Stimulated activated CD4-positive, alpha-beta T cell treated with anti-CD3 and anti-CD28 coated beads, Interleukin-1b, Interleukin-23, amount 100 ng/mL, for 4 hours (primary cell): ENCODE data around the gene PHF10.
"Not testable (repeated sequence)": the region's sequence is repeated elsewhere in the genome, so short reads cannot be mapped to it uniquely, and the experiment has no call there.

Experiments
- DNase-seq, 2 donors: peaks; one replicate each; pipeline ENCODE4 v3.0.0-alpha.2; 2020; ENCODE audit warnings: low read depth in 2 of 2

The PHF10 gene

DNA sequence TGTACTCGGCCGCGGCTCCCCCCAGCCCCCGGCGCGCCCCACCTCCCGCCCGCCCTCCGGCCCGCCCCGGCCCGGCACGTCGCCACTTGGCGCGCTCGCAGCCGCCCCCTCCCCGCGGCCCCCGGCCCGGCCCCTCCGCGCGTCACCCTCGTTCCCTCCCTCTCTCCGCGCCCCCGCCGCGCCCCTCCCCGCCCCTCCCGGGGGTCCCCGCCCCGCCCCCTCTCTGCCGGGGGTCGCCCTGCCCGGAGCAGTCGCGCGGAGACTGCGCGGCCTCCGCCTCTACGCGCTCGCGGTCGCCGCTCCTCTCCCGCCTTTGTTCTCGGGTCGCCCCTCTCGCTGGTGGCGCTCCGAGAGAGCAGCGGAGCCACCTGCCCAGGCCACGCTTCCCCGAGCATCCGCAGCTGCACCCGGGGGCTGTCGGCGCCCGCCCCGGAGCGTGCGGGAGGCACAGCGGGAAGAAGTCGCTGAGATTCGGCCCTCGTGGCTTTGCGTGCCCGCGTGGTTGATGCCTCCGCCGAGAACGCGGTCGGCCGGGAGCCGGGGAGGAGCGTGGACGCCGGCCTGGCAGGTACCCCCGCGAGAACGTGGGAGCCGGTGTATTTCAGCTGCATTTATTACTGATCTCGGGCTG is at the start of gene PHF10:
Gene PHF10 (minus strand): TSS at position 7 of the 631 bp plus-strand sequence. CDS start 569 bp downstream, outside the sequence.
- peak; percentile 56 to 83 for DNase-seq

DNA sequence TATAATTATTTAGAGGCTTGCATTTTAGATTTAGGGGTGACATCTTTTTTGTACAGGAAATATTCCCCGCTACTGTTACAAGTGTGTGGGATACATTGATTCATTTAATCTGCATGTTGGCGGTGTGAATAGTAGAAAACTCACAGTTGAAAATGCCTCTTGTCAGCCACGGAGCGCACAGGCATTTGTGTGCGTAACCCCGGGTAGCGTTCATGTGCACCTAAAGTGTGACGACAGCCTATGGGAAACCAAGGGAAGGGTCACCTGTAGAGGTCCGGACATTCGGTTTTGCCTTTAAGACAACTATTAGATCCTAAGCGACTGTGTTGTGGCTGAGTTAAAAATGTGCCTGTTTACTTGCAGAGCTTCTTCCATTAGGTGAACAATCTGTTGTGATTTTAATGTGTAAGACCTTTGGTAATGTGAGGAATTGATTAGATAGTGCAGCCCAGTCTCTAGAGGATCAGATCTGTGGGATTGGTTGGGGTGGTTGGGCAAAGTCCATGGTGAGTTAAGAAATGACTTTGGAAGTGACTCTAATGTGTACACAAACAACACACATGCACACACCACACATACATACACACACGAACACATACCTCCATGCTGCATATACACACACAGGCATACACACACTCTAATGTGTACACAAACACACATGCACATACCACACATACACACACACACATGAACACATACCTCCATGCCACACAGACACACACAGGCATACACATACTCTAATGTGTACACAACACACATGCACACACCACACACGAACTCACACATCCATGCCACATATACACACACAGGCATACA is 42.8 kb upstream of the PHF10 start:
- no peak for DNase-seq

DNA sequence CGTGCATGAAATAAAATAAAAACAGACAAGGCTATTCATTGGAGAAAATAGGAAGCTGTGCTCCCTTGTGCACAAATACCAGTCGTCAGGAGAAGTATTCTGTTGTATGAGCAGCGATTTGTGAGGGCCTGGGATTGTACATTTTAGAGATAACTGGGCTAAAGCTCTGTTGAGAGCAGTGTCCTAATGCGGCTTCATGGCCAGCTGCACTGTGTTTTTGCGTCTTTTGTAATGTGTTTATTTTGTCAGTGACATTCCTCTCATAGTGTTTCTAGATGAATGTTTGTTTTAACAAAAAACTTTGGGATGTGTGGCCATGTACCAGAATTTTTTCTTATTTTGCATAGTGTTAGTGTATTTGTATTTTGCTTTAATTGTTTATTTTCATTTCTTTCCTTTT is 41.9 kb upstream of the PHF10 start:
- DNase-seq = no peak

DNA sequence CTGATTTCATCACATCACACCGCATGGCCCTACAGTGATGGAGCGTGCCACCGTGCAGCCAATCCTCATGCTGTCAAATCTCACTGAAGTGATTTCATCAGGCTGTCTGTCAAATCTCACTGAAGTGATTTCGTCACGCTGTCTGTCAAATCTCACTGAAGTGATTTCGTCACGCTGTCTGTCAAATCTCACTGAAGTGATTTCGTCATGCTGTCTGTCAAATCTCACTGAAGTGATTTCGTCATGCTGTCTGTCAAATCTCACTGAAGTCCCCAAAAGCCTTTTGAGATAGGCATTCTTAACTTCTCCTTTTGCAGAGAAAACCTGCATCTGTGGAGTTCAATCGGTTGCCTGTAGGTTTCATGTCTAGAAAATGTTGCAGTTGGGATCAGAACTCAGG is 41.5 kb upstream of the PHF10 start:
- not testable (repeated sequence) for DNase-seq

DNA sequence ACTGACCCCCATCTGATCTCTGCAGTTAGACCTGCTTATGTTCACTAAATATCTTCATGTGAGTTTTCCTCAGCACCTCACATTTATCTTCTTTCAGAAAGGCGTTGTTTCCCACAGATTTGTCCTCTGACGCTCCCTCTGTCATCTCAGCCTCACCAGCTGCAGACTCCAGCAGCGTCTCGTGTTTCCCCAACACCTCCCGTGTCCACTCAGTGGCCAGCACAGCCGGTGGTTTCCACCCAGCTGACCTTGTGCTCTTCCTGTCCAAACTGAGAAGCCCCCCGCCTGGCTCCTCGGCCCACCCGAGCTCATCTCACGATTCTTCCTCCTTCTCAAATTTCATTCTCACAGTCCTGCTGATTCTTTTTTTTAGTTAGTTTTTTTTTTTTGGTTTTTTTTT is 39.6 kb upstream of the PHF10 start:
- no peak for DNase-seq

DNA sequence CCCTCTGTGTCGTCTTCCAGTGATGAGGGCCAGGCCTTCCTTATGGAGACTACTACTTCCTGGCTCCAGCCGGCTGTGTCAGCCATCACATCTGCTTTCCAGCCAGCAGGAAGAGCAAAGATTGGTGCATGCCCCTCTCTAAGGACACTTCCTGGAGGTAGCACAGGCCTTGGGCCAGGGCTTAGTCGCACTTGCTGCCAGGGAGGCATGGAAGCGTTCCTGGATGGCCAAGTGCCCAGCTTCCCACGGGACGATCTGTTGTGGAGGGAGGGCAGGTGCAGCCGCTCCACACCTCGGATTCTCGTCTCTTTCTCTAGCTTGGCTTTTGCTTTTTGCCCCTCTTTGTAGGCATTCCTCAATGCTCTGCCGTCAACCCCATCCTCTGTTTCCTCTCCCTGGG is 39.0 kb upstream of the PHF10 start:
- DNase-seq = no peak

DNA sequence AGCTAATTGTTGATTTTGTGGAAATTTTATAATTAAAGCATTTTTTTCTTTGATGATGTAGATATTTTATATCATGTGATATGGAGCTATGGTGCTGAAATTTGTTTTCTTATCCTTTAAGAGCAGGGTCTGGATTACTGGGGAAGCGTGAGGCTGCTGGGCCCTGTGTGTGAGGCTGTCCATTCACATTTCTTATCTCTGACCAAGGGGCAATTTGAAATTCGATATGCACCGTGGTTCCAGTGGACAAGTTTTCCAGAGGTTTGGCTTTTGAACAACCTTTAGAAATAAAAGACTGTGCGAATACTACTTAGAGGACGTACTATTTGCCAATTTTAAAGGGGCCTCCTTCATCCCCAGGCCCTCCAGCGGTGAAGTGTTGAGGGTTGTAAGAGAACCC is 30.9 kb upstream of the PHF10 start:
- no peak for DNase-seq

DNA sequence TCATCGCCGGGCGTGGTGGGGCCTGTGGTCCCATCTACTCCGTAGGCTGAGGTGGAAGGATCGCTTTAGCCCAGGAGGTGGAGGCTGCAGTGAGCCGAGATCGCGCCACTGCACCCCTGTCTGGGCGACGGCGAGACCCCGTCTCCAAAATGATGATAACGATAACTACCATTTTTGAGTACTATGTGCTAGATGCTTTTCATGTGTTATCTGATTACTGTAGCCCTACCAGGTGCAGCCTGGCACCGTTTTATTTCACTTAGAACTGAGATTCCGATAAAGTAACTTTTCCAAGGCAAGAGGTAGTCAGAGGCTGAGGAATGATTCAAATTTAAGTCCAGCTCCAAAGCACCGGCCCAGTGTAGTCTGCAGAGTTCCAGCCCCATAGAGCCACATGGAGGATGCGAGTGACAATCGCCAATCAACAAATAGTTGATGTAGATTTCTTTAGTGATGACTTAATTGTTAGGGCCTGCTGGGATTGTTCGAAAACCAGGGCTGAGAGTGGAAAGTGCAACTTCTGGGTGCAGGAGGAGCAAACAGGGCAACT is 27.8 kb upstream of the PHF10 start:
- DNase-seq = peak in 1 of 2 donors; percentile 5

DNA sequence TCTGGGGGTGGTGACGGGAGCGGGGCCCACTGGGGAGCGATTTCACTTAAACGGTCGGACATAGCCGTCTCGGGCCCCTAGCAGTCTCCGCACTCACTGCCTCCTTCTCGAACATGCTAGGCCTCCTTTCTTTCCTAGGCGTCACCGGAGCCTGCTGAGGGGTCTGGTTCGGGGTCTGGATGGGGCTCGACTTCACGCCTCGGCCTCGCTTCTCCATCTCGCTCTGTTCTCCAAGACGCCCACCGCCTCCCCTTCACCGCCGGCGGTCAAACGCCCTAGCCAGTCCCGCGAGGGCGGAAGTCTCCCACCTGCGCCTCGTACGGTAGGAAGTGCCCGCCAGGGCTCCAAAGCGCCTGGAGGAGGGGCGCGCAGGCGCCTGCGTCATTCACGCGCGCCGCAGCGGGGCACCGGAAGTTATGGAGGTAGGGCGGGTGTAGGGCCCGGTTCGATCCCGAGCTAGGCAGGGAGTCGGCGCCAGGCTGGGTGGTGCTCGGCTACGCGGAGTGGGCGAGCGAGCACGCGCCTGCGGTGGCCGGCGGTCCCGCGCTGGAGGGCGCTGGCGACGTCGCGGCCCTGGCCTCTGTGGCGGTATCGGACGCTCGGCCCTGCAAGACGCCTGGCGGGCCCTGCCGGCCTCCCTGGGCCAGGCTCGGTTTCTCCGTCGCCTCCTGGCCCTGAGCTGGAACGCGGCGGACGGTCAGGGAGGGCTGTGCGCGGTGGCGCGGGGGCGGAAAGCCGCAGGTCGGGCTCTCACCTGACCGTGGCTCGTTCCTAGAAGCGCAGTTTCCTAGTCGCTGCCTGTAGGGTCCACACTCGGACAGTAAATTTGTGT is 27.2 kb upstream of the PHF10 start, which contains the start of the genes DYNLT2 and ERMARD:
Gene DYNLT2 (minus strand): TSS at position 331 of the 832 bp plus-strand sequence. CDS start 114 bp downstream, at position 217.
Gene ERMARD (plus strand): TSS at position 381 of the 832 bp plus-strand sequence. CDS start 36 bp downstream, at position 417.
- peak; percentile 90 for DNase-seq

DNA sequence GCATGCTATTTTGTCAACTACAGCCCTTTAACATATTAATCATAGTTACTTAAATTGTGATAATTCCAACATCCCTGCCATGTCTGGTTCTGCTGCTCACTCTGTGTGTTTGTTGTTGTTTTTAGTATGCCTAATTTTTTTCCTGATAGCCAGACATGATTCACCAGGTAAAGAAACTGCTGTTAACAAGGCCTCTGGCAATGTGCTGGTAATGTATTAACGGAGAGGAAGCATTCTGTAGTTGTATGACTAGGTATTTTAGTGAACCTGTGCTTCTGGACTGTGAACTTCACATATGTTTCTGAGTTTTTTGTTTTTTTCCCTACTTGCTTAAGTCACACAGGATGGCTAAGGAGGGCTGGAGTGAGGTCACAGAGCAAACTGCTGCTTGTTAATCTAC is 22.3 kb upstream of the PHF10 start:
- DNase-seq = no peak

DNA sequence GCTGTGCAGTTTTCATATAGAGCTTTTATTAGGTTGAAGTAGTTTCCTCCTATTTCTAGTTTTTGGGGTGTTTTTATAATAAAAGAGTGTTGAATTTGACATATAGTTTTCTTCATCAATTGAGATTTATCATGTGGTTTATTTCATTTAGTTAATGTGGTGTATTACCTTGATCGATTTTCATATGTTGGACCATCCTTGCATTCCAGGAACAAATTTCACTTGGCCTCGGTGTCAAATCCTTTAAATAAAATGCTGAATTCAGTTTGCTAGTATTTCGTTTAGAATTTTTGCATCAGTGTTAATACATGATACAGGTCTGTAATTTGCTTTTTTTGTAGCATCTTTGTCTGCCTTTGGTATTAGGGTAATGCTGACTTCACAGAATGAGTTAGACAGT is 21.1 kb upstream of the PHF10 start:
- DNase-seq = no peak

DNA sequence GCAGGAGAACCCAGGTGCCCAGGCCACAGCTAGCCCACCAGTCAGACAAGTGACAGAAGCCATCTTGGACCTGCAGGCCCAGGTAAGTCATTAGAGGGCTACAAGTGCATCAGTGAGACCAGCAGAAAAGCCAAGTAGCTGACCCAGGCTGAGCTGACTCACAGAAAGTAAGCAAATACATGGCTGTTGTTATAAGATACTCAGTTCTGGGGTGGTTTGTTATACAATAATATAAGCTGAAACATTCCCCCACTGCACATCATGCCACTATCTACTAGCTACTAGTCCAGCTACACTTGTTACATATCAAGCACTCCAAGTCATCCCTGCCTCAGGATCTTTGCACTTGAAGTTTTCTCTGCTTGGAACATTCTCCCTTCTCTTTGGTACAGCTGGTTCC is 17.0 kb upstream of the PHF10 start:
- no peak for DNase-seq

DNA sequence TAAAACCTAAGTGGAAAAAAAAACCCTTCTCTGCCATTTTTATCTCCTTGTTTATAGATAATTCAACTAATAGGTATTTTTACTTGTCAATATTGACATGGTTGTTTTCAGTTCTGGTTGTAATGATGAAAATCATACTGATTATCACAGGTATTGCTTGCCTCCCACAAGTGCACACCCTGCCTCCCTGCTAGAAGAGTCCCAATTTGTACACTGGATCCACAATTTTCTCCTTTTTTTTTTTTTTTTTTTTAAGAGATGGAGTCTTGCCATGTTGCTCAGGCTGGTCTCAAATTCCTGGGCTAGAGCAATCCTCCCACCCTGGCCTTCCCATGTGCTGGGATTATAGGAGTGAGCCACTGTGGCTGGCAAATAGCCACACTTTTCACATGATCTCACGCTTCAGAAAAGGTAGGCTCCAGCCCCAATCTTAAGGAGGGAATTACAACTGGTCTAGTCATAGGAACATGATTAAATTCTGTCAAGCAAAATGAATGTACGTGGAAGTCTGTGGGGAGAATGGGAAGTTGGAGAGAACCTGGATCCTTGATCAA is 14.8 kb upstream of the PHF10 start:
- no peak for DNase-seq

DNA sequence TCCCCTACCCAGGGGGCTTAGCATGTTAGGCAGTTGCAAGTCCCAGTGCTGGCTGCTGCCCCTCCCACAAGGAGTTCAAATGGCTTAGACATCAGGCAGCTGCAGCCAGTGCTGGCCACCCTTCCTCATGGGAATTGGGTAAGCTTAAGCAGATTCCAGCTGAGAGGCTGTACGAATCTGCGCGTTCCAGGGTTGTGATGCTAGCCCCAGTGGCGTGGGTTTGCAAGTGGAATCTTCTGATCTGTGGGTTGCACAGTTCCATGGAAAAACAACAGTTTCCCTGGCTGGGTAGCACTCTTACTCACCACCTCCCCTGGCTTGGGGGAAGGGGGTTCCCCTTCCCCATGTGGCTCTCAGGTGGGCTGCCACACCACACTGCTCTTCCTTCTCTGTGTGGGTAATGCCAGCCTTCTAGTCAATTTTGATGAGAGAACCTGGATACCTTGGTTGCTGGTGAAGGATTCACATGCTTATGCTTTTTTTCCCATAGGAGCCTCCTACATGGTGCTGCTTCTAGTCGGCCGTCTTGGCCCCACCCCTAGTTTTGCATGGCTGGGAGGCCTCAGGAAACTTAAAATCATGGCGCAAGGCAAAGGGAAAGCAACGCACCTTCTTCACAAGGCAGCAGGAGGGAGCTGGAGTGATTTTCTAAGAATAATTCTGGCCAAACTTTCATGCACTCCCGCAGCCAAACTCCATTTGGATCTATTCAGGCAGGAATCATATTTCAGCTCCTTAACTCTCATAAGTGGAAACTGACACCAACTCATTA is 14.1 kb upstream of the PHF10 start:
- DNase-seq = no peak

DNA sequence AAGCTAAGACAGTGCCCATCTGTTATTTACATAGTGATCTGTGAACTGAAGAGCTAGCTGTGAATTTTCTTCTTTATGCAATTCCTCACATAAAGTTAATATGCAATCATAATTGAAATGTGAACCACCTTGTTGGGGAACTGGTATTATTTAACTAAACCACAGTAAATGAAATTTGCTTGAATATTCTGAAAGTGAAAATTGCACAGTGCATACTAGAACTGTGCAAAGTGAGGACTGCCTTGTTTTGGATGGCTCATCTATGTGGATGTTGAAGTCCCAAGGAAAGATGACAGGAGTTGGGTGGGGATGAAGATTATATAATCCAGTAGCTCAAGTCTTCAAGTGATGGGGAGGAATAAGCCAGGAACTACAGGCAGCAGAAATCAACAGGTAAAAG is 5.7 kb upstream of the PHF10 start:
- DNase-seq = no peak

DNA sequence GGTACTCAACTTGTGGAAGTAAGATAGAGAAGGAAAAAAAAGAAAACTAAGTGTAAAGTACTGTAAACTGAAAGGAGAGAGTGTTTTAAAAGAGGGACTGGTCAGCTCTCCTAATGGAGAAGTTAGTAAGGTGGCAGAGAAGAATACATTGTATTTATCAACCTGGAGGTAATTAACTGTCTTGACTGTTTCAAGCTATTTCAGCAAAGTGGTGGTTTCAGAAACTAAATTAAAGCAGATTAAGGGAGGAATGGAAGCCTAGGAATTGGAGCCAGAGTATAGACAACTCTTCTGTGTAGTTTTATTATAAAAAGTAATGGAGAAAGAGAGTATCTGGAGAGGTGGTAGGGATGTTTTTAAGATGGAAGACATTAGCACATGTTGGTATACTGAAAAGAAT is 2.7 kb upstream of the PHF10 start:
- DNase-seq = no peak

DNA sequence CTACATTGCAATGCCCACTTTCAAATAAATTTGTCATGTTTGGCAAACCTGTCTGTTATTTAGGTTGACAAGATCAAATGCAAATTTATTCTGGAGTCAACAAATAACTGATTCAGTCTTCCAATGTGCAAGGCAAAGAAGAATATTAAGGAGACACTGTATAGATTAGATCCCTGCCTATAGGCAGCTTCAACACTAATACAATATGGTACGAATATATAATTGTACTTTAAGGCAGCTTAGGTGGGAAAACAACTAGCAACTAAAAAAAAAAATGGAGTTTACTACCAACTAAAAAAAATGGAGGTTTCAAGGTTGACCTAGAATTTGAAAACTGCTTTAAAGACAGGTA is 1.7 kb upstream of the PHF10 start:
- no peak for DNase-seq

DNA sequence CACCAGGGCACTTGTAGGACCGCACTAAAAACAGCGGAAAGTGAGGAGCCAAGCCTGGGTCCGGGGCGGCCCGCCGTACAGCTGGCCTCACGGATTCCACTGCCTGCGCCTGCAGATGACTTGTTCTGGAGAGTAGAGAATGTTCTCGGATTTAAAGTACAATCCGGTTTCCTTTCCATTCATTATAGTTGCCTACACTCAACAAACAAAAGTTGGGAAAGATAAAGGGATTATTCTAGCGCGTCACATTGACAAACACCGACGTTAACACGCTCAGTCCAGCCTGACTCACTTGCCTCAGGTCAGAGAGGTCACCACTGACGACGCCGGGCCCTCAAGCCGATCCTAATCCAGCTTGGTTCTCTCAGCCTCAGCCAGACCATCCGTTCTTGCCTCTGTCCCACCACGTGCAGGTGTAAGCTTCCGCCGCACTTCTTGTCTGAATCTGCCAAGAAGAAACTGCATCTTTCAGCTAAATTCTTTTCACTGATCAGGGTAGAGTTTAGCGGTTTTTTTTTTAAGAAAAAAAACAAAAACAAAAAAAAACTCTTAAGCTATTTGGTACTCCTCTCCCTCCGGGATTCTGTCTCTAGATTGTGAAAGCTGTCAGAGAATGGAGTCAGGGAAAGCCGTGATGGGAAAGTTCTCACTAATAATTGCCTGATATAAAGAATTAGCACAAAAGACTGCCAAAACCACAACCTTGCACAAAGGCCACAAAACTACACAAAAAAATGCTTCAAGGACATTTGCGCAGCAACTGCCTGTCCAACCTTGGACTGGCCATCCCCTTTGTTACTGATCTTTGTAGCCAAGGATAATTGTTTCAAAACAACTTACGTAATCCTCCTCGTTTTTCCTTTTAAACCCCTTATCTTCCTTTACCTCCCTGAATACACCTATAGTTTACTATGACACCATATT is 1.1 kb upstream of the PHF10 start:
- DNase-seq = peak in 1 of 2 donors; percentile 10

DNA sequence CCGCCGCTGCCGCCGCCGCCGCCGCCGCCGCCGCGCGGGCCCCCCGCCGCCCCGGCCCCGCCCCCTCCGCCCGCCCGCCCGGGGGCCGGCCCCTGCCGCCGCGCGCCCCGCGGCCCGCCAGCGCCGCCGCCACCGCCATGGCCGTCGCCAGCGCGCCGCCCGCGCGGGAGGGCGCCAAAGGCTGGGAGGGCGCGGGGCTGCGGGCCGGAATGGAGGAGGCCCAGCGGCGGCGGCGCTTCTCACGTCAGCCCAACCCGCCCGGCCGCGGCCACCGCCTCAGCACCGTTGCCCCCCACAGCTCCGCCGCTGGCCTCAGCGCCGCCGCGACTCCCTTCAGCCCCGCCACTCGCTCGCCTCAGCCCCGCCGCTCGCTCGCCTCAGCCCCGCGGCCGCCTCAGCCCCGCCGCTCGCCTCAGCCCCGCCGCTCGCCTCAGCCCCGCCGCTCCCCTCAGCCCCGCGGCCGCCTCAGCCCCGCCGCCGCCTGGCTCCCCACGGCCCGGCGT is 258 bp downstream of the PHF10 start:
- peak; percentile 5 to 44 for DNase-seq
